K562 (cell line): ENCODE results near the gene PLCB1. TPM values are rescaled to one million over a fixed set of nuclear protein-coding genes. Genes with fewer than 3 reads are reported as not detected.

Experiments
- ATAC-seq: fragments of 200-7000 bp; cut with Tn5 transposase; 3 replicates; pipeline ENCODE4 v1.9.1; 2020; ENCODE audit warnings: moderate library complexity
- BruUV-seq: library from RNA; stranded (reverse); fragments of 400-500 nt; replicated peaks from 2 replicates; lab custom pipeline; 2021; lab: Mats Ljungman, UMichigan
- CTCF ChIA-PET: fragments of 300-600 bp; formaldehyde crosslinking; extraction: SDS; loops from one replicate; lab custom pipeline; 2021; ENCODE audit warnings: low intra/inter-chr PET ratio; lab: Yijun Ruan, JAX
- POLR2A ChIA-PET: fragments of 300-600, 350-650 bp; sonication (Branson Sonifier 250); formaldehyde crosslinking; extraction: SDS; loops from one replicate; lab custom pipeline; 2021; ENCODE audit warnings: antibody characterized with exemption, inconsistent platforms; lab: Yijun Ruan, JAX
- DNase-seq, 4 experiments: peaks; one replicate each; pipeline versions ENCODE4 v3.0.0 to v3.0.0-alpha.2; 2011 to 2018; ENCODE audit warnings: low spot score in 3 of 4, mixed read lengths in 3 of 4; ENCODE audit errors: extremely low read depth in 1 of 4
- FAIRE-seq: peaks from 2 replicates; lab custom pipeline; 2011; peaks lifted over from hg19 to GRCh38; lab: Jason Lieb, UNC
- H2AFZ ChIP-seq: 2 replicates; pipeline ENCODE4 v1.6.0; 2011; ENCODE audit warnings: low read depth, low read length, control low read depth, inconsistent platforms
- H3K27ac ChIP-seq: fragments of 200-600 bp; 3 replicates; pipeline ENCODE4 v1.8.0; 2011; ENCODE audit warnings: low read depth, mild to moderate bottlenecking, control low read depth, inconsistent platforms, low read length, moderate library complexity, mixed read lengths; ENCODE audit errors: extremely low read depth
- H3K27me3 ChIP-seq, 2 experiments: fragments of 300-600 bp in 1 of 2; 2 replicates in 1 of 2; 3 replicates in 1 of 2; pipeline versions ENCODE4 v1.6.0 to v1.8.0; 2011; ENCODE audit warnings: inconsistent platforms in 2 of 2, low read length in 2 of 2, mild to moderate bottlenecking in 1 of 2, mixed read lengths in 1 of 2, moderate library complexity in 1 of 2; ENCODE audit not compliant: control insufficient read depth in 2 of 2, insufficient read depth in 2 of 2
- H3K36me3 ChIP-seq: fragments of 300-600 bp; 3 replicates; pipeline ENCODE4 v1.8.0; 2011; ENCODE audit warnings: mild to moderate bottlenecking, low read length, inconsistent platforms; ENCODE audit not compliant: control insufficient read depth, insufficient read depth
- H3K4me1 ChIP-seq, 2 experiments: fragments of 200-600 bp in 1 of 2; replicated peaks in 1 of 2; 2 replicates in 1 of 2; 3 replicates in 1 of 2; pipeline versions ENCODE4 v1.5.1 to v1.8.0; 2011; ENCODE audit warnings: inconsistent platforms in 2 of 2, low read length in 2 of 2, mild to moderate bottlenecking in 1 of 2, mixed read lengths in 1 of 2, moderate library complexity in 1 of 2; ENCODE audit not compliant: control insufficient read depth in 2 of 2, insufficient read depth in 2 of 2
- H3K4me2 ChIP-seq: 2 replicates; pipeline ENCODE4 v1.6.1; 2011; ENCODE audit warnings: low read length, control low read depth, inconsistent platforms, mixed read lengths; ENCODE audit not compliant: insufficient read depth
- H3K4me3 ChIP-seq: fragments of 200-600 bp; sonication (generic), shearing (Covaris generic); 2 replicates; pipeline ENCODE4 v1.5.1; 2016; ENCODE audit warnings: control low read depth, inconsistent platforms
- H3K79me2 ChIP-seq: fragments of 200-600 bp; 3 replicates; pipeline ENCODE4 v1.8.0; 2011; ENCODE audit warnings: low read length, inconsistent platforms; ENCODE audit not compliant: control insufficient read depth, insufficient read depth
- H3K9ac ChIP-seq, 2 experiments: 2 replicates each; pipeline versions ENCODE4 v1.6.0 to v1.6.1; 2011; ENCODE audit warnings: low read depth in 2 of 2, low read length in 2 of 2, control low read depth in 1 of 2, inconsistent platforms in 1 of 2, mild to moderate bottlenecking in 1 of 2, mixed read lengths in 1 of 2; ENCODE audit not compliant: insufficient read depth in 1 of 2
- H3K9me1 ChIP-seq: one replicate; pipeline ENCODE4 v1.6.0; 2011; ENCODE audit warnings: inconsistent platforms, mild to moderate bottlenecking, low read length, moderate library complexity; ENCODE audit not compliant: control insufficient read depth, insufficient read depth
- H3K9me3 ChIP-seq: replicated peaks from 2 replicates; pipeline ENCODE4 v1.5.1; 2011; ENCODE audit warnings: low read depth, low read length, inconsistent platforms; ENCODE audit not compliant: control insufficient read depth, insufficient read depth
- H4K20me1 ChIP-seq: replicated peaks from 2 replicates; pipeline ENCODE4 v1.6.1; 2011; ENCODE audit warnings: low read length, inconsistent platforms, mixed read lengths; ENCODE audit not compliant: control insufficient read depth, insufficient read depth
- ARID1B ChIP-seq: fragments of 450-650 bp; IDR thresholded peaks from 2 replicates; pipeline ENCODE4 v1.6.1; 2016; ENCODE audit warnings: antibody characterized with exemption, mild to moderate bottlenecking, inconsistent platforms
- ARNT ChIP-seq, 2 experiments: fragments of 450-650 bp; IDR thresholded peaks; 2 replicates each; pipeline ENCODE4 v1.6.1; 2016; ENCODE audit warnings: mild to moderate bottlenecking in 1 of 2
- E2F8 ChIP-seq: fragments of 450-650 bp; IDR thresholded peaks from 2 replicates; pipeline ENCODE4 v1.7.1; 2018; ENCODE audit warnings: mild to moderate bottlenecking, low read depth; ENCODE audit not compliant: partially characterized antibody
- KDM1A ChIP-seq, 2 experiments: fragments of 450-650 bp; IDR thresholded peaks; 2 replicates each; pipeline ENCODE4 v1.6.1; 2016; ENCODE audit warnings: mild to moderate bottlenecking in 2 of 2
- KDM2B ChIP-seq: fragments of 250-450 bp; sonication (Bioruptor Pico); IDR thresholded peaks from 2 replicates; pipeline ENCODE4 v1.8.0; 2021; ENCODE audit warnings: mild to moderate bottlenecking, moderate library complexity
- MTA1 ChIP-seq: fragments of 450-650 bp; IDR thresholded peaks from 2 replicates; pipeline ENCODE4 v1.6.1; 2017; ENCODE audit warnings: borderline replicate concordance
- NCOA6 ChIP-seq: fragments of 450-650 bp; IDR thresholded peaks from 2 replicates; pipeline ENCODE4 v1.6.1; 2017; ENCODE audit warnings: mild to moderate bottlenecking
- NRF1 ChIP-seq, 2 experiments: fragments of 450-650 bp; IDR thresholded peaks in 1 of 2; conservative IDR thresholded peaks in 1 of 2; 2 replicates each; pipeline ENCODE4 v1.6.1; 2014; ENCODE audit warnings: mild to moderate bottlenecking in 2 of 2
- ZC3H8 ChIP-seq: fragments of 450-650 bp; IDR thresholded peaks from 2 replicates; pipeline ENCODE4 v1.6.1; 2017
- ZNF449 ChIP-seq: fragments of 250-450 bp; sonication (Bioruptor Pico); IDR thresholded peaks from 2 replicates; pipeline ENCODE4 v1.8.0; 2022; ENCODE audit warnings: moderate library complexity, mild to moderate bottlenecking, inconsistent platforms
- WGBS: fragments of 100-300 bp; shearing (Covaris generic); methylation state at CpG from one replicate; pipeline ENCODE4 v1.1.6; 2016; ENCODE audit warnings: low coverage, mixed read lengths; ENCODE audit not compliant: insufficient coverage; ENCODE audit errors: missing lambda C conversion rate; 5-methylcytosine and 5-hydroxymethylcytosine counted together
- in situ Hi-C: fragments of 300-500 bp; cut with MboI; formaldehyde crosslinking; loops from 4 replicates; pipeline ENCODE4 v1.15.0; 2018; ENCODE audit warnings: inconsistent platforms, mixed read lengths
- intact Hi-C: fragments of 100-400 bp; cut with micrococcal nuclease; formaldehyde crosslinking; loops from 2 replicates; pipeline ENCODE4 v1.14.2; 2022
- polyA plus RNA-seq, 8 experiments: library from polyadenylated mRNA; depleted of rRNA in 4 of 8; stranded (reverse) in 5 of 8; unstranded in 3 of 8; fragments of >200 nt; fragmentation: Nextera tagmentation in 2 of 8; fragmentation: Illumina TruSeq in 1 of 8; extraction: Ambion mirVana in 2 of 8; extraction: Trizol in 1 of 8; gene quantifications; 2 replicates each; pipeline versions ENCODE4 v1.2.1 to v1.2.3, GENCODE V29; 2011 to 2014; ENCODE audit warnings: inconsistent platforms in 1 of 8, missing spikeins in 1 of 8
- total RNA-seq, 7 experiments: library from RNA; depleted of rRNA in 6 of 7; stranded (reverse); fragments of >200 nt in 6 of 7; fragmentation: Illumina TruSeq in 2 of 7; extraction: Trizol in 2 of 7; gene quantifications; 2 replicates each; pipeline versions ENCODE4 v1.2.1 to v1.2.3, GENCODE V29; 2011 to 2021; ENCODE audit warnings: low replicate concordance in 1 of 7

Gene PLCB1
- total and polyA plus RNA-seq, 9 of the 15 experiments (the other 6 are each of a cell fraction or from before 2014, with no cell fraction given) = 0.34 to 3.1 (median 1.3) TPM

GRCh38 chr20:8575114-8575513 lies 443.0 kb downstream of the PLCB1 start:
- POLR2A ChIA-PET = no interaction called here
- H4K20me1 ChIP-seq = no peaks in the 10 kb centered on the region
- ATAC-seq = no peak
- FAIRE-seq = no peak
- H3K4me1 ChIP-seq = no peaks in the 10 kb centered on the region
- no peak overlapping the region for H3K27ac ChIP-seq
- in situ Hi-C loops = no loop called here
- intact Hi-C loops = no loop called here
- no peaks in the 10 kb centered on the region for H3K36me3 ChIP-seq
- H3K4me3 ChIP-seq = no peak overlapping the region
- WGBS = 0% methylated on average over 3 of the region's 3 CpGs
- DNase-seq = no peak
- H3K27me3 ChIP-seq = no peaks in the 10 kb centered on the region
- BruUV-seq = no TSS peak
- no peak for TF ChIP-seq ARID1B
- no peak for TF ChIP-seq KDM2B (CRISPR knock-in tag)
- TF ChIP-seq KDM1A (IDR thresholded peaks at IDR 0.05) = no peak
- CTCF ChIA-PET = no interaction called here
- H2AFZ ChIP-seq = no peak overlapping the region
- H3K79me2 ChIP-seq = no peaks in the 10 kb centered on the region
- H3K4me2 ChIP-seq = no peak overlapping the region
- H3K9ac ChIP-seq = no peak overlapping the region
- no peaks in the 10 kb centered on the region for H3K9me3 ChIP-seq
- no peaks in the 10 kb centered on the region for H3K9me1 ChIP-seq

- CTCF ChIA-PET = no interaction called here
- Histone ChIP-seq H3K4me1 (no peaks in the 10 kb centered on the region), H3K36me3 (no peaks in the 10 kb centered on the region), H3K4me3 (no peak overlapping the region), H2AFZ (no peak overlapping the region), H3K9ac (no peak overlapping the region), H3K9me1 (no peaks in the 10 kb centered on the region), H3K4me2 (no peak overlapping the region), H3K27me3 (no peaks in the 10 kb centered on the region), H3K79me2 (no peaks in the 10 kb centered on the region), H3K27ac (no peak overlapping the region), H4K20me1 (no peaks in the 10 kb centered on the region), H3K9me3 (no peaks in the 10 kb centered on the region)
- no TSS peak for BruUV-seq
- in situ Hi-C loops = no loop called here
- no peak for DNase-seq
- 5% methylated on average over 3 of the region's 3 CpGs for WGBS
- intact Hi-C loops = no loop called here
- no peak for FAIRE-seq
- no peak for ATAC-seq
- POLR2A ChIA-PET = no interaction called here
- TF ChIP-seq ZC3H8 = no peak
- no peak for TF ChIP-seq MTA1
- no peak for TF ChIP-seq NRF1 (conservative IDR thresholded peaks at IDR 0.05 in 1 of 2, IDR thresholded peaks at IDR 0.05 in 1 of 2)
- no peak for TF ChIP-seq ARNT (IDR thresholded peaks at IDR 0.05)
- no peak for TF ChIP-seq NCOA6
- no peak for TF ChIP-seq ZNF449 (CRISPR knock-in tag)
- no peak for TF ChIP-seq E2F8
Observed at GRCh38 chr20:8578161-8578865, 446.2 kb downstream of the PLCB1 start.
